Heart right ventricle (tissue), 16 donors: ENCODE data around the gene POLR2M. TPM values are rescaled to one million over a fixed set of nuclear protein-coding genes. Genes with fewer than 3 reads are reported as not detected.

Experiments used
- ATAC-seq, 8 donors: fragments of 200-7000 bp; cut with Tn5 transposase; one replicate each; pipeline ENCODE4 v1.9.1; 2020; ENCODE audit warnings: mild to moderate bottlenecking in 8 of 8, moderate library complexity in 8 of 8, moderate number of reproducible peaks in 1 of 8
- DNase-seq, 2 donors: peaks; one replicate each; pipeline ENCODE4 v3.0.0-alpha.2; 2020
- H3K27ac ChIP-seq, 10 donors: fragments of 200-600 bp; sonication (generic) in 2 of 10; one replicate each; pipeline versions ENCODE4 v1.5.0 to v1.8.0; 2020 to 2022; ENCODE audit warnings: mild to moderate bottlenecking in 3 of 10
- H3K27me3 ChIP-seq, 7 donors: fragments of 200-600 bp; one replicate each; pipeline ENCODE4 v1.8.0; 2021 to 2022; ENCODE audit warnings: mild to moderate bottlenecking in 2 of 7
- H3K36me3 ChIP-seq, 9 donors: fragments of 200-600 bp; sonication (generic) in 1 of 9; one replicate each; pipeline versions ENCODE4 v1.5.0 to v1.8.0; 2020 to 2022; ENCODE audit warnings: mild to moderate bottlenecking in 2 of 9
- H3K4me1 ChIP-seq, 9 donors: fragments of 200-600 bp; sonication (generic) in 1 of 9; one replicate each; pipeline versions ENCODE4 v1.5.0 to v1.8.0; 2020 to 2022; ENCODE audit warnings: mild to moderate bottlenecking in 4 of 9
- H3K4me3 ChIP-seq, 10 donors: fragments of 200-600 bp; sonication (generic) in 2 of 10; one replicate each; pipeline versions ENCODE4 v1.5.0 to v1.8.0; 2020 to 2022; ENCODE audit warnings: mild to moderate bottlenecking in 7 of 10, moderate library complexity in 2 of 10
- H3K9me3 ChIP-seq, 11 donors: fragments of 200-600 bp in 10 of 11; sonication (generic) in 2 of 11; one replicate each; pipeline versions ENCODE4 v1.5.0 to v1.8.0; 2013 to 2022; ENCODE audit warnings: mild to moderate bottlenecking in 2 of 11, control low read depth in 1 of 11, moderate library complexity in 1 of 11
- CTCF ChIP-seq, 9 donors: fragments of 200-600 bp; sonication (generic) in 2 of 9; IDR thresholded peaks; one replicate each; pipeline versions ENCODE4 v1.5.0 to v1.8.0; 2021 to 2022; ENCODE audit warnings: antibody characterized with exemption in 9 of 9, mild to moderate bottlenecking in 5 of 9, moderate library complexity in 1 of 9
- WGBS, 2 donors: extraction: QIAGEN DNeasy Blood & Tissue Kit; methylation state at CpG; one replicate each; pipeline ENCODE4 v1.1.7; 2013; ENCODE audit warnings: inconsistent platforms in 1 of 2; 5-methylcytosine and 5-hydroxymethylcytosine counted together
- intact Hi-C, 10 donors: fragments of 100-400 bp; cut with DNase I; formaldehyde crosslinking; loops; one replicate each; pipeline versions ENCODE4 v1.11.1 to v1.14.2; 2022
- polyA plus RNA-seq, 2 donors: library from polyadenylated mRNA; stranded (reverse); fragments of 200-250 nt; gene quantifications; one replicate each; pipeline ENCODE4 v1.2.3, GENCODE V29; 2013
- total RNA-seq, 10 donors: library from RNA; stranded (reverse); fragmentation: NEBNext Ultra II Directional in 3 of 10; extraction: Animal tissue kit (Norgen Biotek cat#: 25700) in 3 of 10; gene quantifications; one replicate each; pipeline versions ENCODE4 v1.2.1 to v1.2.4, GENCODE V29; 2021 to 2023
- donor health status: Arrhythmogenic right ventricular cardiomyopathy.
- donor health status: ischemic (EF 13 %, LVEDD 7.1; RV severe dilation, severe dysfunction).
- donor health status: healthy with polysubstance abuse.
- donor health status: DM: no; HTN: yes; CAD: no.
- donor health status: DM: no; HTN: no; CAD: no.
- donor health status: ischemic (EF 25% LVEDD 6.9; RV normal size, moderate dysfunction).
- donor health status: ischemic (EF 25% LVEDD 5.7; RV mildly dilated, moderate dysfunction).
- donor health status: healthy.
- donor health status: DM: yes; HTN: yes; CAD: no.
- donor health status: Ischemic cardiomyopathy.
- donor health status: ischemic (EF 35%, LVEDD 5.7; RV mildly dilated, moderate dysfunction).
- donor health status: nonischemic (EF 11% LVEDD 7.7; RV severe dilation, severe dysfunction).
- donor health status: DM: yes; HTN: yes; CAD: no.
- donor health status: PGD.
- donor health status: ischemic (EF 29% LVEDD 5.4; RV normal size, mild dysfunction).
- donor health status: nonischemic (EF 23%, LVEDD 6.1; RV moderate dilation, normal function).

POLR2M gene
- total and polyA plus RNA-seq, 12 donors = 15.2 to 89.2 (median 56.5) TPM

DNA sequence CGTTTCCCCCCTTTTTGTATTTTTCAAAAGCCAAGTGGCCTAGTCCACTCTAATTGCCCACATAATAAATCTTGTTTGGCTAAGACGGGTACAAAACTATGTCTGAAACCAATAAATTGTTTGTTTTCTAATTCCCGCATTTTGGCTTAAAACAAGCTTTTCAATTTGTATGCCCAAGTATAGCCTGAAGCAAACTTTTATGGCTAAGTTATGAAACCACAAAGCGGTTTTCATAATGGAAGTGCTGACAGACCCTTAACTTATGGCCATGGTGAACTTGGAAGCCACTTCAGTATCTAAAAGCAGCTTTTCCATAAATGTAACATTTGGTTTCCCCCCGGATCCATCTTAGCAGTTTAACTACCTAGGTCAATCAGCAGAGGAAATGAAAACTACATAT is 29.9 kb upstream of the POLR2M start:
- Histone ChIP-seq H3K36me3 (peaks cover 0 to 16% (median 0%) of the 10 kb centered on the region in 9 donors), H3K27me3 (no peaks in the 10 kb centered on the region), H3K4me1 (peaks cover 0 to 60% (median 35%) of the 10 kb centered on the region in 9 donors), H3K9me3 (no peaks in the 10 kb centered on the region), H3K4me3 (no peak overlapping the region), H3K27ac (no peak overlapping the region)
- DNase-seq (no peak), ATAC-seq (no peak)
- 79 to 83% methylated on average over 5 of the region's 5 CpGs for WGBS, 2 donors
- intact Hi-C loops = no loop called here
- TF ChIP-seq CTCF (IDR thresholded peaks at IDR 0.05) = no peak

DNA sequence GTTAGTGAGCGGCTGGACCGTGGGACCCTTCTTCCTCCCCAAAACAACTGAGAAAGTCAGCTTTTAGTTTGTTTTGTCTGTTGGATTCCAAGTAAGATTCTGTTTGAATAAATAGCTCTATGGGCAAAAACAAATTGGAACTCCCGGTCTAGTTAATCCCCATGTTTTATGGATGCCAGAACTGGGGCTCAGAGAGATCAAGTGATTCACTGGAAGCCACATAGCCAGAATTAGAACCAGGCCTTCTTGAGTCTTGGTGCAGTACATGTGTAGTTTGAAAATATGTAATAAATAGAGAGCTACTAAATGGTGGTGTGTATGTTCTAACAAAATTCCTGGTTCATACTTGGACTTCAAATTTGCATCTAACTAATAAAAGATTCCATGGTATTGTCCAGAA is 29.3 kb upstream of the POLR2M start:
- Histone ChIP-seq H3K4me3 (no peak overlapping the region), H3K27me3 (no peaks in the 10 kb centered on the region), H3K9me3 (no peaks in the 10 kb centered on the region), H3K27ac (no peak overlapping the region), H3K36me3 (peaks cover 0 to 16% (median 0%) of the 10 kb centered on the region in 9 donors), H3K4me1 (peaks cover 0 to 65% (median 32%) of the 10 kb centered on the region in 9 donors)
- ATAC-seq (no peak), DNase-seq (no peak)
- intact Hi-C loops = no loop called here
- WGBS, 2 donors = 90 to 92% methylated on average over 3 of the region's 3 CpGs
- TF ChIP-seq CTCF (IDR thresholded peaks at IDR 0.05) = no peak

- Histone ChIP-seq H3K36me3 (peaks cover 0 to 22% (median 0%) of the 10 kb centered on the region in 9 donors), H3K4me1 (peaks cover 0 to 67% (median 26%) of the 10 kb centered on the region in 9 donors), H3K9me3 (no peaks in the 10 kb centered on the region), H3K4me3 (no peak overlapping the region), H3K27me3 (no peaks in the 10 kb centered on the region), H3K27ac (peak overlapping the region in 8 of 10 donors; percentile 6 to 68 (median 37))
- TF ChIP-seq CTCF (IDR thresholded peaks at IDR 0.05) = no peak
- no peak for DNase-seq
- ATAC-seq = peak in 2 of 8 donors; percentile 29 to 54
- intact Hi-C loops = no loop called here
- WGBS, 2 donors = 91 to 100% methylated on average over 1 of the region's 1 CpG
Measured at GRCh38 chr15:57680021-57680420, 26.5 kb upstream of the POLR2M start.

- peaks cover 0 to 14% (median 0%) of the 10 kb centered on the region in 9 donors for H3K36me3 ChIP-seq
- intact Hi-C loops = no loop called here
- peaks cover under 1 to 66% (median 33%) of the 10 kb centered on the region in 9 donors for H3K4me1 ChIP-seq
- 94 to 100% methylated on average over 1 of the region's 1 CpG for WGBS, 2 donors
- no peaks in the 10 kb centered on the region for H3K27me3 ChIP-seq
- no peak for TF ChIP-seq CTCF (IDR thresholded peaks at IDR 0.05)
- DNase-seq = no peak
- ATAC-seq = peak in 1 of 8 donors; percentile 47
- peak overlapping the region in 6 of 10 donors; percentile 6 to 68 (median 34) for H3K27ac ChIP-seq
- H3K4me3 ChIP-seq = no peak overlapping the region
- H3K9me3 ChIP-seq = no peaks in the 10 kb centered on the region
Measured at GRCh38 chr15:57681011-57681410, 25.5 kb upstream of the POLR2M start.
